NCI-H82 treated with DMSO at 0.1 percent for 48 hours (cell line): ENCODE measurements around the gene YBEY.
A peak's percentile ranks its signal among the peaks of the same experiment; 100 is the strongest.

ENCODE experiments used
- DNase-seq: peaks from one replicate; lab custom pipeline; 2025; ENCODE audit not compliant: unreplicated experiment; lab: John Stamatoyannopoulos, UW

The YBEY gene

GRCh38 chr21:46325073-46325912, 39.2 kb downstream of the YBEY start:
- peak; percentile 20 for DNase-seq

DNA sequence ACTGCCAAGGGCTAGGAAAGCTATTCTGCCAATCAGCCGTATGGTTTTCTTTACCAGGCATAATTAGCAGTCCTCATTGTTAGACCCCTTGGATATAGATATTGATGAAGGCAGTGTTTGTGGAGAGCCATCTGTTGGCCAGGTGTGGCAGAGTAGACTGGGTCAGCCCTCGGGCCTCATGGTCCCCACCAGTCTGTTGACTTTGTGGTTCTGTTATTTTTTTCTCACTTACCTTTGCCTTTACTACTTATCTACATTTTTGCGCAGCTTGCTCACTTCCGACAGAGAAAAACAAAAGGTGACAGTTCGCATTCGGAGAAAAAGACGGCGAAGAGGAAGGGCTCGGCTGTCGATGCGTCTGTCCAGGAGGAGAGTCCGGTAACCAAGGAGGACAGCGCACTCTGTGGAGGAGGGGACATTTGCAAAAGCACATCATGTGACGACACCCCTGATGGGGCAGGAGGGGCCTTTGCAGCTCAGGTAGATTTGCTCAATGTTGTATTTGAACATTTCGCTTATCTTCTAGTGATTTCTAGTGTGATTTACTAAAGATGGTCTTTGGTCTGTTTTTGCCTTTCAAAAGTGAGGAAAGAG, 40.1 kb downstream of the YBEY start:
- DNase-seq: no peak

- DNase-seq: no peak
Measured at GRCh38 chr21:46327711-46328110, 41.6 kb downstream of the YBEY start.

DNA sequence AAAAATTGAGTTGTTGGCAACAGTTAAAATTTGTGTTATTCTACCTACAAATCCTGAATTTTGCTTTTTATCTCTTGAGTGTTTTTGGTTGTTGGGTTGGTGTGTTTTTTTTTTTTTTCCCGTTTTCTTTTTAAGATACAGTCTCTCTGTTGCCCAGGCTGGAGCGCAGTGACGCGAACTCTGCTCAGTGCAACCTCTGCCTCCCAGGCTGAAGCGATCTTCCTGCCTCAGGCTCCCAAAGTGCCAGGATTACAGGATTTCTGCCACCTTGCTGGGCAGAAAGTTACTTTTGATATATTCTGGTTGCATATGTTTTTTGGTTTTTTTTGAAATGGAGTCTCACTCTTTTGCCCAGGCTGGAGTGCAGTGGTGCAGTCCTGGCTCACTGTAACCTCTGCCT, 42.0 kb downstream of the YBEY start:
- no peak for DNase-seq

DNA sequence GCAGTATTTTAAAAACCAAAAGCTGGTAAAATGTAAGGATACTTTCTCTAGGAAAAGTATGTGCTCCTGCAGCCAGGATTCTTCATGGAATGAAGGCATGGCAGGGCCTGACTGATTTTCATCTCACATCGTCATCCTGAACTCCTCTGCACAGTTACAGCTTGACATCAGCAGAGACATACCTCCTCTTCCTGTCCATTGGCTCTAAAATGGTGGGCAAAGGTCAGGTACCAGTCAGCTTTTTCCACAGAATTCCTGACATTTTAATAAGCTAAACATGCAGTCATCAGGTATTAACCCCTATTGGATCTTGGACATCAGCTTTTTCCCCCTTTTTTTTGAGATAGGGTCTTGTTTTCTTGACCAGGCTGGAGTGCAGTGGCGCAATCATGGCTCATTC, 43.7 kb downstream of the YBEY start:
- no peak for DNase-seq

- no peak for DNase-seq
Measured at GRCh38 chr21:46334351-46335140, 48.4 kb downstream of the YBEY start.

DNA sequence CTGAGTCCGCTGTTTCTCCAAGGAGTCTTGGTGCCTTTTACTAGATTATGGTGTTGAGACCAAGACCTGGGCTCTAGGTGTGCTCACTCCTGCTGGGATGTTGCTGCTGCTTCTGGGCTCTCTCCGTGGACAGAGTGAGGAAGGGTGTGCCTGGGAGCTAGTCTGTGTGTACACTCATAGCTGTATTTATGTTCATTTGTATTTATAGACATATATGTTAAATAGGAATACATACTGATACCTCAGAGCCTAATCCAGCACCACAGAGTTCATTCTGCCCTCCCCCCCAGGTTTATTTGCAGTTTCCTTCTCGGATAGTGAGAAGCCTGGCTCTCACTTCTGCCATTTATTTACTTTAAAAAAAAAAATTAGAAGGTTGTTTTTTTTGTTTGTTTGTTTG, 50.5 kb downstream of the YBEY start:
- DNase-seq: no peak

- no peak for DNase-seq
Measured at GRCh38 chr21:46340998-46341397, 54.9 kb downstream of the YBEY start.

DNA sequence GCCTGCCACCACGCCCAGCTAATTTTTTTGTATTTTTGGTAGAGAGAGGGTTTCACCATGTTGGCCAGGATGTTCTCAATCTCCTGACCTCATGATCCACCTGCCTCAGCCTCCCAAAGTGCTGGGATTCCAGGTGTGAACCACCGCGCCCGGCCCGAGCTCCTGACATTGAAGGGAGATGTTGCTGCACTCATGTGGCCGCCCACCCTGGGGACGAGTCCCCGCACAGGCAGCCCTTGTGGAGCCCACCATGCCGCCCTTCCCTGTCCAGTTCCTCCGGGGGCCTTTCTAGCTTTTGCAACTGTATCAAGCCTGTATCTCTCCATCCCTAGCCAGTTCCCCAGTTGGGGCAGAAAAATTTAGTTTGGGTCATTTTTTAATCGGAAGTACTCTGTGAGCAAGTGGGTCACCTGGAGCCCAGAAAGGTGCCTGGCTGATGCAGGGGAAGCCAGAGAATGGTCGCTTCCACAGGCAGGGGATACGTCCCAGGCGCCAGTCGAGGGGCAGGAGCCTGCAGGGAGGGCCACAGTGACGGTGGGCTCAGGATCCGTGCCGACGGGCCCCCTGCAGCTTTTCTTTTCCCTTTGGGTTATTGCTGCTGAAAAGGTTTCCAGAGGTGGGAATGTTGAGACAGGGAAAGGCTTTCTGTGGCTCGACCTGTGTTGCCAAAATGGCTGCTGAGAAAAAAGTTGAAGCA, 58.2 kb downstream of the YBEY start:
- no peak for DNase-seq

DNA sequence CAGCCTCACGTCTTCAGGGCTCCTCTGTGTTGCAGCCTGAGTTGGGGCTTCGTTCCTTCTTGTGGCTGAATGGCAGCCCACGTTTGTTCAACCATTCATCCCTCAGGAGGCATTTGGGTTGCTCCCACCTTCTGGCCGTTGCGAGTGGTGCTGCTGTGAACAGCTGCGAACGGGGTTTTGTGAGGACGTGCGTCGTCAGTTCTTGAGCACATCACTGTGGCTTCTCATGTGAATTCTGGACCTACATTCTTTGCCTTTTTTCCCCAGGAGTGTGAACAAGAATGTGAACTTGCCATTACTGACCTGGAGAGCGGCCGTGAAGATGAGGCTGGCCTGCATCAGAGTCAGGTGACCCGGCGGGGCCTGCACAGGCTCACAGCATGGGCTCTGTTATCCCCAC, 59.7 kb downstream of the YBEY start:
- DNase-seq: no peak

- DNase-seq: no peak
Measured at GRCh38 chr21:46346296-46347202, 60.4 kb downstream of the YBEY start.

GRCh38 chr21:46347203-46347550, 61.0 kb downstream of the YBEY start:
- DNase-seq: no peak
